ENCODE data around the gene GRIN2C.

Gene GRIN2C

DNA sequence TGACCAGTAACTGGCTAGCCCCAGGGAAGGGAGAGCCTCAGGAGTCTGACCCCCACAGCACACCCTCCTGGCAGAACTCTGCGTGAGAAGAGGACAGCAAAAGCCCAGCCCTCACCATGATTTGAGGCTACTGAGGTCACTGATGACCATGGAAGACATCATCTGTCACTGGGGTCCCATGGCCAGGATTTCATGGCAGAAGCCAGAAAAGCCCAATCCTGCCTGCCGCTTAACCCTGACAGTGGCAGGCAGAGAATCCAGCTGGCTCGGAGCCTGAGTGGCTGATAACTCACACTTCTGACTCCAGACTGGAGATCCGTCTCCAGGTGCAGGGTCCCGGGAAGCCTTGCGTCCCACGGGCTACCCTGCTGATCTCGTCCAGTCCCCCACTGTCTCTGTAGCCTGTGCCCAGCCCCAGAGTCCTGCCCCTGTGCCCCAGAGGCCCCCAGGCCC is 17.5 kb downstream of the GRIN2C start:
- Histone ChIP-seq H3K9me2 (replicated peaks; ENCODE audit: insufficient read depth, low read length) (no peaks in the 10 kb centered on the region), H3K9ac (ENCODE audit: low read length) (no peak overlapping the region), H3K27ac (ENCODE audit: low read length) (no peak overlapping the region), H3K27me3 (replicated peaks; ENCODE audit: insufficient read depth, low read length) (no peaks in the 10 kb centered on the region), H3K4me3 (ENCODE audit: low read length) (no peak overlapping the region), H2AFZ (ENCODE audit: low read length) (no peak overlapping the region), H3F3A (ENCODE audit: insufficient read depth, low read length) (no peaks in the 10 kb centered on the region), H3K79me2 (ENCODE audit: low read length) (no peaks in the 10 kb centered on the region), H3K36me3 (replicated peaks; ENCODE audit: insufficient read depth, low read length) (no peaks in the 10 kb centered on the region), H3K4me1 (ENCODE audit: low read length) (no peaks in the 10 kb centered on the region), H4K20me1 (ENCODE audit: insufficient read depth, low read length) (no peaks in the 10 kb centered on the region), H3K9me3 (replicated peaks; ENCODE audit: insufficient read depth, low read length) (no peaks in the 10 kb centered on the region), H3K4me2 (ENCODE audit: low read depth, low read length) (peak overlapping the region; percentile 21; the same call in 1 of the 2 replicates)
- no peak for DNase-seq
- TF ChIP-seq EZH2 (optimal IDR thresholded peaks at IDR 0.05; ENCODE audit: low read depth, low read length) (no peak), EZH2phosphoT487 (IDR thresholded peaks at IDR 0.05; ENCODE audit: low read length) (no peak)
- TF ChIP-seq, protein P1, sequence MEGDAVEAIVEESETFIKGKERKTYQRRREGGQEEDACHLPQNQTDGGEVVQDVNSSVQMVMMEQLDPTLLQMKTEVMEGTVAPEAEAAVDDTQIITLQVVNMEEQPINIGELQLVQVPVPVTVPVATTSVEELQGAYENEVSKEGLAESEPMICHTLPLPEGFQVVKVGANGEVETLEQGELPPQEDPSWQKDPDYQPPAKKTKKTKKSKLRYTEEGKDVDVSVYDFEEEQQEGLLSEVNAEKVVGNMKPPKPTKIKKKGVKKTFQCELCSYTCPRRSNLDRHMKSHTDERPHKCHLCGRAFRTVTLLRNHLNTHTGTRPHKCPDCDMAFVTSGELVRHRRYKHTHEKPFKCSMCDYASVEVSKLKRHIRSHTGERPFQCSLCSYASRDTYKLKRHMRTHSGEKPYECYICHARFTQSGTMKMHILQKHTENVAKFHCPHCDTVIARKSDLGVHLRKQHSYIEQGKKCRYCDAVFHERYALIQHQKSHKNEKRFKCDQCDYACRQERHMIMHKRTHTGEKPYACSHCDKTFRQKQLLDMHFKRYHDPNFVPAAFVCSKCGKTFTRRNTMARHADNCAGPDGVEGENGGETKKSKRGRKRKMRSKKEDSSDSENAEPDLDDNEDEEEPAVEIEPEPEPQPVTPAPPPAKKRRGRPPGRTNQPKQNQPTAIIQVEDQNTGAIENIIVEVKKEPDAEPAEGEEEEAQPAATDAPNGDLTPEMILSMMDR (IDR thresholded peaks at IDR 0.05; ENCODE audit: low read length), result no peak

DNA sequence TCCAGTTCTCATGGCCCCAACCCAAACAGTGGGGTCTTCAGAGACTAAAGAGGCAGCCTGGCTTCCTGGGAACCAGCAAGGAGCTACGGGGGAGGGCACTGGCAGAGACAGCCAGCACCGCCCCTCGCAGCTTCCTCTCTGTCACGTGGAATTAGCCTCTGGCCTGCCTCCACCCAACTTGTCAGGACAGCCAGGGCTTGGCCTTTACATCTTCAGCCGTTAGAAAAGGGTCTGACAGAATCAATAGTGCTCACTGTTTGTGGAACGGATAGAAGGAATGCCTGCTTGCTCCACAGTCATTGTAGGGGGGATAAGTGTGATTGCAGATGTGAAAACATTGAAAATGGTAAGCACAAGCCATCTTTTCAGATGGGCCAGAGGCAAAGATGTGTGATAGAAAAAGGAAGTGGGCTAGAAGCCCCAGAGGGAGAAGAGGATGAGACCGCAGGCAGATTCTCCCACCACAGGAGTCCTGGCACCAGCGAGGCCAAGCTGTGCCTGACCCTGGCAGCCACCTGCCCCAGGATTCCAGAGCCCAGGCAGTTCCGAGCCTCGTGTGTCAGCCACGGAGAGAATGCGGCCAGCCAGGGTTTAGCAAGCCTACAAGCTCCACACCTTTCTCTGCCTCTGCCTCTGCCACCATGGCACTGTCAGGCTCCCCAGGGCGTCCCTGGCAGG is 18.6 kb downstream of the GRIN2C start:
- Histone ChIP-seq H3K4me3 (ENCODE audit: low read length) (no peak overlapping the region), H3K27ac (ENCODE audit: low read length) (no peak overlapping the region), H3K9ac (ENCODE audit: low read length) (no peak overlapping the region), H2AFZ (ENCODE audit: low read length) (no peak overlapping the region), H3K4me2 (ENCODE audit: low read depth, low read length) (no peak overlapping the region), H3K36me3 (replicated peaks; ENCODE audit: insufficient read depth, low read length) (no peaks in the 10 kb centered on the region), H3F3A (ENCODE audit: insufficient read depth, low read length) (no peaks in the 10 kb centered on the region), H3K27me3 (replicated peaks; ENCODE audit: insufficient read depth, low read length) (no peaks in the 10 kb centered on the region), H3K79me2 (ENCODE audit: low read length) (no peaks in the 10 kb centered on the region), H3K9me3 (replicated peaks; ENCODE audit: insufficient read depth, low read length) (no peaks in the 10 kb centered on the region), H3K4me1 (ENCODE audit: low read length) (no peaks in the 10 kb centered on the region), H4K20me1 (ENCODE audit: insufficient read depth, low read length) (no peaks in the 10 kb centered on the region), H3K9me2 (replicated peaks; ENCODE audit: insufficient read depth, low read length) (no peaks in the 10 kb centered on the region)
- no peak for DNase-seq
- TF ChIP-seq EZH2 (optimal IDR thresholded peaks at IDR 0.05; ENCODE audit: low read depth, low read length) (no peak), EZH2phosphoT487 (IDR thresholded peaks at IDR 0.05; ENCODE audit: low read length) (no peak)
- TF ChIP-seq, protein P1 (IDR thresholded peaks at IDR 0.05; ENCODE audit: low read length), result no peak

DNA sequence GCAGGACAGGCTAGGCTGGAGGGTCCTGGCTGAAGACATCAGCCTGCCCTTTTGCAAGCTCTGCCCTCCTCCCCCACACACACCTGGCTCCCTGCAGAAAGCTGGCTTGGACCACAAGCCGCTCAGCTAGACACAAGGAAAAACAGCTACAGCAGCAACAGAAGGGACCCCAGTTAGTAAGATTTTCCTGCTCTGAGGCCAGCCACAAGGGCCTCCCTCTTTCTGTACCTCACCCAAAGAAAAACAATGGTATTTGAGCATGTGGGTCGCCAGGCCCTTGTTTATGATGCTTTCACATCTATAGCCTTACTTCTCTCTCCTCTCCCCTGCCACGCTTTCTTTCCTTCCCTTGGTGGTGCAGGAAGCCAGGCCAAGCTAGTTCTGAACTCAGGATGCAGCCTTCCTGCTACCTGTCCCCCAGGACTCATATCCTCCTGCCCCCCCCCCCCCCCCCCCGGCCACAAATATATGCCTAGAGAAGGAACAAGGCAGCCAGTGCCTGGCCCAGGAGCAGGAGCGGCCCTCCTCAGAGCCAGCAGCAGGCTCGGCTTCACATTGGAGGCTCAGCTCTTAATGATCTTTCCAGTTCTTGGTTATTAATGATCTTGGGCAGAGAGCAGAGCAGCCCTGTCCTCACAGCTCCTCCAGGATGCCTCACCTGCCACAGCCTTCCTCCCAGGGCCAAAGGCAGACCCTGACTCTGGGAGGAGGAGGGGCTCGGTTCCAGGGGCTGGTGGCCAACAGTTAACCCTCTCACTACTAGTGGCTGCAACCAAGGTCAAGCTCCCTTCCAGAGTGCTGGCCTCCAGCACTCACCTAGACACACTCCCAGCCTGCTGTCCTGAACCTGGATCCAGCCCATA is 19.5 kb downstream of the GRIN2C start:
- Histone ChIP-seq H3K4me1 (ENCODE audit: low read length) (no peaks in the 10 kb centered on the region), H3K4me2 (ENCODE audit: low read depth, low read length) (no peak overlapping the region), H3K79me2 (ENCODE audit: low read length) (no peaks in the 10 kb centered on the region), H3K27ac (ENCODE audit: low read length) (no peak overlapping the region), H2AFZ (ENCODE audit: low read length) (no peak overlapping the region), H3F3A (ENCODE audit: insufficient read depth, low read length) (no peaks in the 10 kb centered on the region), H3K4me3 (ENCODE audit: low read length) (no peak overlapping the region), H3K9me2 (replicated peaks; ENCODE audit: insufficient read depth, low read length) (no peaks in the 10 kb centered on the region), H4K20me1 (ENCODE audit: insufficient read depth, low read length) (no peaks in the 10 kb centered on the region), H3K27me3 (replicated peaks; ENCODE audit: insufficient read depth, low read length) (no peaks in the 10 kb centered on the region), H3K36me3 (replicated peaks; ENCODE audit: insufficient read depth, low read length) (no peaks in the 10 kb centered on the region), H3K9ac (ENCODE audit: low read length) (no peak overlapping the region), H3K9me3 (replicated peaks; ENCODE audit: insufficient read depth, low read length) (no peaks in the 10 kb centered on the region)
- DNase-seq, result no peak
- TF ChIP-seq EZH2 (optimal IDR thresholded peaks at IDR 0.05; ENCODE audit: low read depth, low read length) (no peak), EZH2phosphoT487 (IDR thresholded peaks at IDR 0.05; ENCODE audit: low read length) (no peak)
- TF ChIP-seq, protein P1 (IDR thresholded peaks at IDR 0.05; ENCODE audit: low read length), result no peak
